ENCODE results near the gene UBAP1.
A peak's percentile ranks its signal among the peaks of the same experiment; 100 is the strongest.

UBAP1 gene

DNA sequence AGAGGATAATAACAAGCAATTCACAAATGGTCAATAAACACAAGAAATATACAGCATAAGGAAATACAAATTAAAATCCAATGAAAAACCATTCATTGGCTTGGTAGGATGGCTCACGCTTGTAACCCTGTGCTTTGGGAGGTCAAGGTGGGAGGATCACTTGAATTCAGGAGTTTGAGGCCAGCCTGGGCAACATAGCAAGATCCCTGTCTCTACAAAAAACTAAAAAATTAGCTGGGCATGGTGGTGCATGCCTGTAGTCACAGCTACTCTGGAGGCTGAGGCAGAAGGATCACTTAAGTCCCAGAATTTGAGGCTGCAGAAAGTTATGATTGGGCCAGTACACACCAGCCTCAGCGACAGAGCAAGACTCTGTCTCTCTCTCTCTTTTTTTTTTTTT is 20.9 kb upstream of the UBAP1 start:
- TF ChIP-seq, protein P1, sequence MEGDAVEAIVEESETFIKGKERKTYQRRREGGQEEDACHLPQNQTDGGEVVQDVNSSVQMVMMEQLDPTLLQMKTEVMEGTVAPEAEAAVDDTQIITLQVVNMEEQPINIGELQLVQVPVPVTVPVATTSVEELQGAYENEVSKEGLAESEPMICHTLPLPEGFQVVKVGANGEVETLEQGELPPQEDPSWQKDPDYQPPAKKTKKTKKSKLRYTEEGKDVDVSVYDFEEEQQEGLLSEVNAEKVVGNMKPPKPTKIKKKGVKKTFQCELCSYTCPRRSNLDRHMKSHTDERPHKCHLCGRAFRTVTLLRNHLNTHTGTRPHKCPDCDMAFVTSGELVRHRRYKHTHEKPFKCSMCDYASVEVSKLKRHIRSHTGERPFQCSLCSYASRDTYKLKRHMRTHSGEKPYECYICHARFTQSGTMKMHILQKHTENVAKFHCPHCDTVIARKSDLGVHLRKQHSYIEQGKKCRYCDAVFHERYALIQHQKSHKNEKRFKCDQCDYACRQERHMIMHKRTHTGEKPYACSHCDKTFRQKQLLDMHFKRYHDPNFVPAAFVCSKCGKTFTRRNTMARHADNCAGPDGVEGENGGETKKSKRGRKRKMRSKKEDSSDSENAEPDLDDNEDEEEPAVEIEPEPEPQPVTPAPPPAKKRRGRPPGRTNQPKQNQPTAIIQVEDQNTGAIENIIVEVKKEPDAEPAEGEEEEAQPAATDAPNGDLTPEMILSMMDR (IDR thresholded peaks at IDR 0.05; ENCODE audit: low read depth, low read length): no peak
- H3K27me3 ChIP-seq: no peaks in the 10 kb centered on the region
- H3K9me3 ChIP-seq: no peaks in the 10 kb centered on the region
- no peak overlapping the region for H3K4me3 ChIP-seq (ENCODE audit: low read depth, low read length)
- H3K36me3 ChIP-seq: no peaks in the 10 kb centered on the region
- no peak for DNase-seq
- H3K4me1 ChIP-seq: no peaks in the 10 kb centered on the region

DNA sequence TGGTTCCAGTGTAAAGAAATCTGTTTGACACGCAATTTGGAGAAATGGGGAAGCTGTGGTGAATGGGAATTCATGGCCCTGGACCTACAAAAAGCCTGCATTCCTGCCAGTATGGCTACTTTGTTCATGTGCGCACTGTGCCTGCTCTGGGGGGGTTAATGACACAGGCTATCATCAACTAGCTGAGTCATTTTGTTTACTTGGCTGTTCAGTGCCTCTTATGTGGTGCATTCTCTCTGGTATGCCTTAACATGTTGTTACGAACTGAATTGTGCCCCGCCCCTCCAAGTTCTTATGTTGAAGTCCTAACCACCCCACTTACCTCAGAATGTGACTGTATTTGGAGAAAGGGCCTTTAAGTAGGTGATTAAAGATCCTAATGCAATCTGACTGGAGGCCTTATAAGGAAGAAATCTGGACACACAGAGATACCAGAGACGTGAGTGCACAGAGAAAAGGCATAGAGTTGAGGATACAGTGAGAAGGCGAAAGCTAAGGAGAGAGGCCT is 20.4 kb upstream of the UBAP1 start:
- Histone ChIP-seq H3K27me3 (no peaks in the 10 kb centered on the region), H3K36me3 (no peaks in the 10 kb centered on the region), H3K4me3 (ENCODE audit: low read depth, low read length) (no peak overlapping the region), H3K4me1 (no peaks in the 10 kb centered on the region; the same call in 1 of the 2 replicates), H3K9me3 (no peaks in the 10 kb centered on the region)
- TF ChIP-seq, protein P1 (IDR thresholded peaks at IDR 0.05; ENCODE audit: low read depth, low read length): no peak
- DNase-seq: no peak

DNA sequence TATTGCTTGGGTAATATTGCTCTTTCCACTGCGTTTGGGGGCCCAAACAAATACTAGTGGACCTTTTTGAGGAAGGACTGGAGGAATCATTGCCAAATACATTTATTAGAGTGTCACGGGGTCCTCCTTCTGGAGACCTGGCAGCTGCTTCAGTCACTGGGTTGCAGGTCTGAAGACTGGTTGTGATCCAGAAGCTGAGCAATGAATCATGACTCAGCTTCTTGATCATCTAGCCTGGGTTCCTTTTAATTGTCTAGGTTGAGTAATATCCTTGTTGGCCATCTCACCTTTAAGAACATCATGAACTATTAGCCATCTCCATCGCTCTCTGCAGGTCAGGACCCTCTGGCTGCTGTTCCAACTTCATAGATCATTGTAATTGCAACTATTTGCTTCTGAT is 15.4 kb upstream of the UBAP1 start:
- Histone ChIP-seq H3K4me3 (ENCODE audit: low read depth, low read length) (no peak overlapping the region), H3K27me3 (no peaks in the 10 kb centered on the region), H3K36me3 (no peaks in the 10 kb centered on the region), H3K4me1 (no peaks in the 10 kb centered on the region; the same call in 1 of the 2 replicates), H3K9me3 (no peaks in the 10 kb centered on the region)
- DNase-seq: no peak
- TF ChIP-seq, protein P1 (IDR thresholded peaks at IDR 0.05; ENCODE audit: low read depth, low read length): no peak

DNA sequence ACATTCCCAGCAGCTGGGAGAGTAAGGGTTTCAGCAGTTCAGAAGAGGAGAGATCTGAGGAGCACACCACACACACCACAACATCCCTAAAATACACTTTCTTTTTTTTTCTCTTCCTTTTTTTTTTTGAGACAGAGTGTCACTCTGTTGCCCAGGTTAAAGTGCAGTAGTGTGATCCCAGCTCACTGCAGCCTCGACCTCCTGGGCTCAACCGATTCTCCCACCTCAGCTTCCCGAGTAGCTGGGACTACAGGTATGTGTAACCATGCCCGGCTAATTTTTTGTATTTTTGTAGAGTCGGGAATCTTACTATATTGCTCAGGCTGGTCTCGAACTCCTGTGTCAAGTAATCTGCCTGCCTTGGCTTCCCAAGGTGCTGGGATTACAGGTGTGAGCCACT is 9.7 kb upstream of the UBAP1 start:
- Histone ChIP-seq H3K4me1 (peaks cover 6% of the 10 kb centered on the region), H3K36me3 (no peaks in the 10 kb centered on the region), H3K4me3 (ENCODE audit: low read depth, low read length) (no peak overlapping the region), H3K27me3 (no peaks in the 10 kb centered on the region), H3K9me3 (no peaks in the 10 kb centered on the region)
- TF ChIP-seq, protein P1 (IDR thresholded peaks at IDR 0.05; ENCODE audit: low read depth, low read length): no peak
- no peak for DNase-seq

DNA sequence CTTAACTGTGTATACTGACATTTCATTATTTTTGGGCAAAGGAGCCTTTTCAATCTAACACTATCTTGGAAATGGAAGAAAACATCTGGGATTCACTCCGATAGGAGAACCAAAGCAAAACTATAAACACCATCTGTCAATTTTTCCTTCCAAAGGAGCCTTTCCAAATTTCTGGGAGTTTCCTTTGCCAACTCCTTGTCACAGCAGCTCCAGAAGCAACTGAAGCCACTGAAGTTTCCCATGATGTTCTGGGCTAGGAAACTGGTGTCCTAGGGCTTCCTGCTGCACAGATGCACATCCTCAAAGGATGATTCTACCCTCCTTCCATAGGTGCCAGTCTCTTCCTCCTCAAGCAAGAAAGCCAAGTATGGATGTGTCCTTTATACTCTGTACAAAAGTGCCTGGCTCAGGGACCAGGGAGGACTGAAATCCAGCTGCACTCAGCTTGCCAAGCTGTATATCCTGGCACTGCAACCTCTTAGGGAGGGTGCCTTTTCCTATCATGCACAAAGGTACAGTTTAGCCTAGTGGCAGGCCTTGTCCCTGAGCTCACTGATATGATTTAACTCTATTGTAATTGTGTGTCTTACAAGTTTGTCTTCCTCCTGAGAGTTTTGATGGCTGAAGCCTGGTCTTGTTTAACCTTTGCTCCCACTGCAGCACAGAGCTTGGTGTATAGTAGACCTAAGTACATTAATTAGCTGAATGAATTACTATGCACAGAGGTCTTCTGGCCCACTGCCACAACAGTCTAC is 8.4 kb upstream of the UBAP1 start:
- H3K27me3 ChIP-seq: no peaks in the 10 kb centered on the region
- no peaks in the 10 kb centered on the region for H3K36me3 ChIP-seq
- TF ChIP-seq, protein P1 (IDR thresholded peaks at IDR 0.05; ENCODE audit: low read depth, low read length): no peak
- H3K9me3 ChIP-seq: no peaks in the 10 kb centered on the region
- H3K4me1 ChIP-seq: peaks cover 6% of the 10 kb centered on the region
- H3K4me3 ChIP-seq (ENCODE audit: low read depth, low read length): no peak overlapping the region
- DNase-seq: peak; percentile 44

Data from BE2C (cell line).